Psoas muscle (tissue), 8 donors: ENCODE data around the gene ACOT11. TPM values are rescaled to one million over a fixed set of nuclear protein-coding genes. Genes with fewer than 3 reads are reported as not detected.
A peak's percentile ranks its signal among the peaks of the same experiment; 100 is the strongest.

ENCODE experiments used
- ATAC-seq, 4 donors: fragments of 200-7000 bp; cut with Tn5 transposase; one replicate each; pipeline ENCODE4 v1.9.1; 2020; ENCODE audit warnings: moderate library complexity in 3 of 4, mild to moderate bottlenecking in 2 of 4
- DNase-seq, 2 donors: peaks; one replicate each; pipeline ENCODE4 v3.0.0-alpha.2; 2020
- H3K27ac ChIP-seq: fragments of 200-600 bp; one replicate; pipeline ENCODE4 v1.8.0; 2022
- H3K27me3 ChIP-seq, 3 donors: fragments of 200-600 bp in 1 of 3; one replicate each; pipeline versions ENCODE4 v1.6.1 to v1.8.0; 2013 to 2022; ENCODE audit warnings: low read length in 2 of 3, mild to moderate bottlenecking in 2 of 3, moderate library complexity in 1 of 3; ENCODE audit not compliant: insufficient read depth in 3 of 3
- H3K36me3 ChIP-seq, 2 donors: fragments of 200-600 bp in 1 of 2; one replicate each; pipeline versions ENCODE4 v1.6.1 to v1.8.0; 2013 to 2022; ENCODE audit warnings: low read depth in 1 of 2, mild to moderate bottlenecking in 1 of 2, moderate library complexity in 1 of 2; ENCODE audit not compliant: insufficient read depth in 1 of 2
- H3K4me1 ChIP-seq: fragments of 200-600 bp; one replicate; pipeline ENCODE4 v1.8.0; 2022
- H3K4me3 ChIP-seq: fragments of 200-600 bp; one replicate; pipeline ENCODE4 v1.8.0; 2022; ENCODE audit warnings: mild to moderate bottlenecking
- H3K9me3 ChIP-seq: fragments of 200-600 bp; one replicate; pipeline ENCODE4 v1.8.0; 2022
- CTCF ChIP-seq: fragments of 200-600 bp; IDR thresholded peaks from one replicate; pipeline ENCODE4 v1.8.0; 2022; ENCODE audit warnings: antibody characterized with exemption
- WGBS, 3 donors: extraction: QIAGEN DNeasy Blood & Tissue Kit; methylation state at CpG; one replicate each; pipeline versions ENCODE4 v1.1.6 to v1.1.7; 2013; 5-methylcytosine and 5-hydroxymethylcytosine counted together
- intact Hi-C, 2 donors: fragments of 100-400 bp; cut with DNase I; formaldehyde crosslinking; loops; one replicate each; pipeline versions ENCODE4 v1.11.0 to v1.14.2; 2022
- polyA plus RNA-seq, 3 donors: library from polyadenylated mRNA; stranded (reverse); fragments of 200-250 nt; gene quantifications; one replicate each; pipeline ENCODE4 v1.2.3, GENCODE V29; 2013
- total RNA-seq, 4 donors: library from RNA; stranded (reverse); fragmentation: NEBNext Ultra II Directional in 2 of 4; extraction: Animal tissue kit (Norgen Biotek cat#: 25700) in 2 of 4; gene quantifications; one replicate each; pipeline versions ENCODE4 v1.2.1 to v1.2.4, GENCODE V29; 2021 to 2023
- donor health status: healthy with polysubstance abuse.
- donor health status: DM: no; HTN: no; CAD: no; lungs with moderate emphysema.
- donor health status: Bipolar disorder and iron deficiency.
- donor health status: healthy.
- donor health status: DM: yes; HTN: yes; CAD: no.
- donor health status: DM: no; HTN: no; CAD: no.
- donor health status: DM: no; HTN: no; CAD: no.
- donor health status: DM: yes; HTN: yes; CAD: no.

The ACOT11 gene
- total and polyA plus RNA-seq, 7 donors, result 0.82 to 13.9 (median 2.4) TPM

DNA sequence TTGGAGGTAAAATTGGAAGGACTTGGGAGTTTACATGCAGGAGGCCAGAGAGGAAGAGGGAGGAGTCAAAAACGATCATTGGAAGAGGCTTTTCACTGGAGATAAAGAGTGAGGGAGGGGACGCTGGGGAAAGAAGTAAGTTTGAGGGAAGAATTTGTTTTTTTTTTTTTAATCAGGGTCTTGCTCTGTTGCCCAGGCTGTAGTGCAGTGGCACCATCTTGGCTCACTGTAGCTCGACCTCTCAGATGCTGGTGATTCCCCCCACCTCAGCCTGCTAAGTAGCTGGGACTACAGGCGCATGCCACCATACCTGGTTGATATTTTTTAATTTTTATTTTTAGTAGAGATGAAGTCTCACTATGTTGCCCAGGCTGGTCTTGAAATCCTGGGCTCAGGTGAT lies 92.3 kb downstream of the ACOT11 start:
- no peak for ATAC-seq
- WGBS, 3 donors, result 71 to 78% (median 72%) methylated on average over 4 of the region's 4 CpGs
- intact Hi-C loops, result no loop called here

DNA sequence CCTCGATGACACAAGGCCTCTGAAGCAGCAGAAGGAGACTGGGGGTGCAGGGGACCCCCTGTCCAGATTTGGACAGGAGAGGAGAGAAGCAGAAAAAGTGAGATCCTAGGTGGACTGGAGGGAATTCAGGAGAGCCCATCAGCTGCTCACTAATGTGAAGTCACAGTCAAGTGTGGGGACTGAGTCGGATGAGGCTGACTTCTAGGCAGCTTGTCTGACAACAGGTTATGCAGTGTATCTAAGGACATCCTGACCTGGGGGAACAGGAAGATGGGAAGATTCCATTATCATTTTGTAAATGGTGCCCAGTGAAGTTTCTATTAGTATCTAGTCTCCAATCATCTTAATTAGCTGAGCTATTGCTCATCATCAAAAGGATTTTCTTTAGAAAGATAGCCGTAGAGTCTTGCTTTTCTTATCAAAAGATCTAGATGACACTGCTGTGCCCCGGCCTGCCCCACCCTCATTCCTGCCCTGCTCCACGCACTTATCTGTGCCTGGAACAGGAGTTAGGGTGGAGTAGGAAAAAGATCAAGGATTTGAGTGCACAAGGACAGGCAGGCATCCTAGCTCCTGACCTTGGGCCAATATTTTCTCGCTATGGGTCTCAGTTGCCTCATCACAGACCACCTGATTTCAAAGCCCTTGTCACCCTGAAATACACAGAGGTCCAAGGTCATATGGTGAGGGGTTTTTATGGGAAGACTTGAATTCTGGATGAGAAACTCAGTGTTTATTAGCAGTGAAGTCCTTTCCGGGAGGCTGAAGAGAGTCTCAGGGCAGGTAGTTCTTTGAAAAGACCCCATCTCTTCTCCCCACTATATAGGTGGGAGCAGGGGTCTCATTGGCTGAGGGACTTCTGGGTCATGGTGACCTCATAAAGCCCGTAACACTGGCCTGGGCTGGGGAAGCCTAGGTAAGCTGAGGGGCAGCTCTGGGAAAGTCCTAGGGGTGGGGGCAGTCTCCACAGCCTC lies 93.1 kb downstream of the ACOT11 start, which contains the start of gene MROH7:
MROH7 (plus strand) TSS at position 924 of the 974 bp plus-strand sequence. CDS start 11,141 bp downstream, outside the sequence.
- Histone ChIP-seq H3K27ac (no peak within 1 kb of the TSS), H3K27me3 (no peaks in the 10 kb centered on the region), H3K4me1 (peaks cover 6% of the 10 kb centered on the region), H3K36me3 (peaks cover 0 to 3% of the 10 kb centered on the region in 2 donors), H3K4me3 (no peak within 1 kb of the TSS), H3K9me3 (peaks cover 6% of the 10 kb centered on the region)
- intact Hi-C loops, result no loop called here
- DNase-seq, result no peak
- no peak for TF ChIP-seq CTCF
- WGBS, 3 donors, result 67 to 74% (median 74%) methylated on average over 8 of the region's 8 CpGs
- ATAC-seq, result no peak

More for the DNA sequence above, 92.3 kb downstream of the ACOT11 start:
- H3K27me3 ChIP-seq, result no peaks in the 10 kb centered on the region
- H3K9me3 ChIP-seq, result peaks cover 6% of the 10 kb centered on the region
- no peak for DNase-seq
- H3K27ac ChIP-seq, result peak overlapping the region; percentile 30
- H3K4me1 ChIP-seq, result no peaks in the 10 kb centered on the region
- H3K36me3 ChIP-seq, result peaks cover 0 to 11% of the 10 kb centered on the region in 2 donors
- H3K4me3 ChIP-seq, result no peak overlapping the region
- no peak for TF ChIP-seq CTCF

DNA sequence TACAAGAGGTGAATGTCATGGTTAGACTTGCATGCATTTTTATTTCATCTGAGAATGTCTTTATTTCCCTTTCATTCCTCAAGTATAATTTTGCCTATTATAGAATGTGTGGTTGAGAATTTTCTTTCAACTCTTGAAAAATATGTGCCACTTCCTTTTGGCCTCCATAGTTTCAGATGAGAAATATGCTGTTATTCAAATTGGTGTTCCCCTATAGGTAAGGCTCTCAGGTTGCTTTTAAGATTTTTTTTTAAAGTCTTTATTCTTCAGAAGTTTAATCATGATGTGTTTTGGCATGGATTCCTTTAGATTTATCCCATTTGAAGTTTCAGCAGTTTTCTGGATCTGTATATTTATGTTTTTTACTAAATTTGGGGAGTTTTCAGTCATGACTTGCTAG lies 95.7 kb downstream of the ACOT11 start:
- Histone ChIP-seq H3K9me3 (peaks cover 6% of the 10 kb centered on the region), H3K27me3 (no peaks in the 10 kb centered on the region), H3K4me1 (peaks cover 7% of the 10 kb centered on the region), H3K4me3 (no peak overlapping the region), H3K36me3 (no peaks in the 10 kb centered on the region), H3K27ac (no peak overlapping the region)
- intact Hi-C loops, result no loop called here
- no peak for TF ChIP-seq CTCF
- ATAC-seq (no peak), DNase-seq (no peak)

- H3K4me3 ChIP-seq, result no peak overlapping the region
- TF ChIP-seq CTCF, result no peak
- WGBS, 3 donors, result 23 to 36% (median 36%) methylated on average over 7 of the region's 7 CpGs
- no peaks in the 10 kb centered on the region for H3K27me3 ChIP-seq
- DNase-seq (peak in 1 of 2 donors; percentile 66), ATAC-seq (peak; percentile 85 to 95 (median 90))
- H3K36me3 ChIP-seq, result no peaks in the 10 kb centered on the region
- peaks cover 6% of the 10 kb centered on the region for H3K9me3 ChIP-seq
- peak overlapping the region; percentile 63 for H3K27ac ChIP-seq
- H3K4me1 ChIP-seq, result peaks cover 7% of the 10 kb centered on the region
- intact Hi-C loops, result no loop called here
Observed at GRCh38 chr1:54645806-54646676, 98.0 kb downstream of the ACOT11 start.
